Esophagus muscularis mucosa (tissue), 4 donors: Measurements from ENCODE around the gene ZBP1. TPM values are rescaled to one million over a fixed set of nuclear protein-coding genes. Genes with fewer than 3 reads are reported as not detected.

Experiments used
- DNase-seq: peaks from one replicate; pipeline ENCODE4 v3.0.0-alpha.2; 2017; ENCODE audit errors: extremely low spot score
- H3K27ac ChIP-seq, 4 donors: fragments of 200-600 bp; sonication (generic); replicated peaks in 1 of 4; 1 replicate in 3 of 4; 2 replicates in 1 of 4; pipeline ENCODE4 v1.5.1; 2016 to 2019; ENCODE audit warnings: mild to moderate bottlenecking in 1 of 4
- H3K27me3 ChIP-seq, 4 donors: fragments of 200-600 bp; sonication (generic); one replicate each; pipeline versions ENCODE4 v1.5.1 to v1.6.0; 2016 to 2019
- H3K36me3 ChIP-seq, 4 donors: fragments of 200-600 bp; sonication (generic); one replicate each; pipeline ENCODE4 v1.5.1; 2016 to 2019
- H3K4me1 ChIP-seq, 4 donors: fragments of 200-600 bp; sonication (generic); one replicate each; pipeline ENCODE4 v1.5.1; 2016 to 2019
- H3K4me3 ChIP-seq, 4 donors: fragments of 200-600 bp; sonication (generic); 1 replicate in 2 of 4; 2 replicates in 2 of 4; pipeline ENCODE4 v1.5.1; 2016 to 2019; ENCODE audit warnings: mild to moderate bottlenecking in 4 of 4, moderate library complexity in 1 of 4
- H3K9me3 ChIP-seq, 4 donors: fragments of 200-600 bp; sonication (generic); 1 replicate in 3 of 4; 2 replicates in 1 of 4; pipeline ENCODE4 v1.5.1; 2016 to 2019
- CTCF ChIP-seq, 3 experiments: fragments of 200-600 bp in 2 of 3; fragments of 450-650 bp in 1 of 3; sonication (generic) in 2 of 3; IDR thresholded peaks; one replicate each; pipeline ENCODE4 v1.5.1; 2017 to 2019; ENCODE audit warnings: antibody characterized with exemption in 3 of 3, mild to moderate bottlenecking in 2 of 3, moderate library complexity in 1 of 3
- EP300 ChIP-seq: sonication (generic); formaldehyde crosslinking; IDR thresholded peaks from one replicate; pipeline ENCODE4 v1.6.1; 2017; ENCODE audit warnings: antibody characterized with exemption
- POLR2A ChIP-seq: fragments of 450-650 bp; IDR thresholded peaks from one replicate; pipeline ENCODE4 v1.6.1; 2017; ENCODE audit warnings: antibody characterized with exemption, moderate library complexity, mild to moderate bottlenecking, low read depth
- POLR2AphosphoS5 ChIP-seq, 2 donors: sonication (generic); formaldehyde crosslinking; IDR thresholded peaks; one replicate each; pipeline ENCODE4 v1.6.1; 2017; ENCODE audit warnings: antibody characterized with exemption in 2 of 2
- whole genome bisulfite sequencing: methylation state at CpG from one replicate; pipeline ENCODE4 v1.1.5; 2018; 5-methylcytosine and 5-hydroxymethylcytosine counted together
- intact Hi-C: fragments of 100-400 bp; cut with DNase I; formaldehyde crosslinking; loops from one replicate; pipeline ENCODE4 v1.15.1; 2023
- total RNA-seq, 4 donors: library from RNA; depleted of rRNA; stranded (reverse); fragments of >200 nt; gene quantifications; one replicate each; pipeline versions ENCODE4 v1.1.0 to v1.2.1, GENCODE V29; 2016

The ZBP1 gene
- total RNA-seq, 4 donors from 2014 or later = 0.33 to 0.75 TPM; not detected in 2

GRCh38 chr20:57660922-57661745, 40.9 kb upstream of the ZBP1 start:
- H3K27ac ChIP-seq = no peak overlapping the region
- WGBS = 96% methylated on average over 20 of the region's 31 CpGs
- intact Hi-C loops = no loop called here
- no peak overlapping the region for H3K4me3 ChIP-seq
- no peak for TF ChIP-seq EP300
- TF ChIP-seq POLR2A = no peak
- TF ChIP-seq POLR2AphosphoS5 (IDR thresholded peaks at IDR 0.05) = no peak
- no peak for TF ChIP-seq CTCF (IDR thresholded peaks at IDR 0.05)
- DNase-seq = no peak
- peaks cover 0 to 33% (median 22%) of the 10 kb centered on the region in 4 donors for H3K36me3 ChIP-seq
- peaks cover 11 to 55% (median 42%) of the 10 kb centered on the region in 4 donors for H3K4me1 ChIP-seq
- no peaks in the 10 kb centered on the region for H3K9me3 ChIP-seq
- no peaks in the 10 kb centered on the region for H3K27me3 ChIP-seq

- intact Hi-C loops = no loop called here
- Histone ChIP-seq H3K4me3 (no peak overlapping the region), H3K4me1 (peaks cover 11 to 55% (median 42%) of the 10 kb centered on the region in 4 donors), H3K27ac (no peak overlapping the region), H3K9me3 (no peaks in the 10 kb centered on the region), H3K36me3 (peaks cover 0 to 40% (median 24%) of the 10 kb centered on the region in 4 donors), H3K27me3 (no peaks in the 10 kb centered on the region)
- 87% methylated on average over 13 of the region's 13 CpGs for WGBS
- DNase-seq = no peak
- TF ChIP-seq CTCF (IDR thresholded peaks at IDR 0.05) (no peak), EP300 (no peak), POLR2A (no peak), POLR2AphosphoS5 (IDR thresholded peaks at IDR 0.05) (no peak)
Measured at GRCh38 chr20:57660181-57660921, 40.1 kb upstream of the ZBP1 start.

- Histone ChIP-seq H3K36me3 (peaks cover 0 to 42% (median 24%) of the 10 kb centered on the region in 4 donors), H3K4me3 (no peak overlapping the region), H3K27ac (no peak overlapping the region), H3K27me3 (no peaks in the 10 kb centered on the region), H3K4me1 (peaks cover 11 to 59% (median 43%) of the 10 kb centered on the region in 4 donors), H3K9me3 (no peaks in the 10 kb centered on the region)
- DNase-seq = no peak
- WGBS = 90% methylated on average over 24 of the region's 24 CpGs
- intact Hi-C loops = loop anchor here (5.0 to 10.0 kb wide), 2 partner anchors 62 to 295 kb away; no protein-coding TSS in a partner anchor
- TF ChIP-seq CTCF (IDR thresholded peaks at IDR 0.05) (no peak), POLR2AphosphoS5 (IDR thresholded peaks at IDR 0.05) (no peak), EP300 (no peak), POLR2A (no peak)
Measured at GRCh38 chr20:57659517-57660180, 39.4 kb upstream of the ZBP1 start.

GRCh38 chr20:57658833-57659516, 38.7 kb upstream of the ZBP1 start:
- TF ChIP-seq POLR2A (no peak), POLR2AphosphoS5 (IDR thresholded peaks at IDR 0.05) (no peak), EP300 (no peak), CTCF (IDR thresholded peaks at IDR 0.05) (no peak)
- Histone ChIP-seq H3K27me3 (no peaks in the 10 kb centered on the region), H3K4me3 (no peak overlapping the region), H3K9me3 (no peaks in the 10 kb centered on the region), H3K27ac (no peak overlapping the region), H3K36me3 (peaks cover 0 to 42% (median 24%) of the 10 kb centered on the region in 4 donors), H3K4me1 (peaks cover 11 to 55% (median 45%) of the 10 kb centered on the region in 4 donors)
- intact Hi-C loops = loop anchor here (5.0 to 10.0 kb wide), 2 partner anchors 62 to 296 kb away; no protein-coding TSS in a partner anchor
- DNase-seq = no peak
- WGBS = 86% methylated on average over 25 of the region's 25 CpGs
